Activated T-cell treated with anti-CD3 and anti-CD28 coated beads, Interleukin-2, amount 50 U/mL, for 48 hours (primary cell): Measurements from ENCODE around the gene TCFL5.

Source experiments
- DNase-seq, 2 experiments: peaks; one replicate each; pipeline ENCODE4 v3.0.0-alpha.2; 2020

Gene TCFL5

GRCh38 chr20:62895539-62895938 lies 33.9 kb upstream of the TCFL5 start:
- no peak for DNase-seq

- DNase-seq = no peak
Observed at GRCh38 chr20:62894261-62894660, 32.6 kb upstream of the TCFL5 start.

GRCh38 chr20:62893700-62894099 lies 32.1 kb upstream of the TCFL5 start:
- DNase-seq = no peak

- DNase-seq = no peak
Observed at GRCh38 chr20:62892348-62893304, 31.0 kb upstream of the TCFL5 start.

GRCh38 chr20:62891111-62891510 lies 29.5 kb upstream of the TCFL5 start:
- no peak for DNase-seq

- no peak for DNase-seq
Observed at GRCh38 chr20:62890444-62890843, 28.8 kb upstream of the TCFL5 start.

- no peak for DNase-seq
Observed at GRCh38 chr20:62889871-62890270, 28.2 kb upstream of the TCFL5 start.

- DNase-seq = no peak
Observed at GRCh38 chr20:62889411-62889810, 27.8 kb upstream of the TCFL5 start.

GRCh38 chr20:62888910-62889309 lies 27.3 kb upstream of the TCFL5 start:
- DNase-seq = no peak

- no peak for DNase-seq
Observed at GRCh38 chr20:62888406-62888805, 26.8 kb upstream of the TCFL5 start.

GRCh38 chr20:62887860-62888239 lies 26.2 kb upstream of the TCFL5 start:
- no peak for DNase-seq

- peak in 1 of 2 experiments; percentile 47 for DNase-seq
Observed at GRCh38 chr20:62887152-62887859, 25.7 kb upstream of the TCFL5 start.

GRCh38 chr20:62886709-62887058 lies 25.1 kb upstream of the TCFL5 start:
- no peak for DNase-seq

- no peak for DNase-seq
Observed at GRCh38 chr20:62885896-62886708, 24.5 kb upstream of the TCFL5 start.

- DNase-seq = no peak
Observed at GRCh38 chr20:62885046-62885895, 23.6 kb upstream of the TCFL5 start.

- no peak for DNase-seq
Observed at GRCh38 chr20:62884556-62884955, 22.9 kb upstream of the TCFL5 start.

GRCh38 chr20:62882426-62882825 lies 20.8 kb upstream of the TCFL5 start:
- no peak for DNase-seq

- DNase-seq = no peak
Observed at GRCh38 chr20:62881662-62882395, 20.2 kb upstream of the TCFL5 start.

GRCh38 chr20:62880935-62881661 lies 19.5 kb upstream of the TCFL5 start:
- DNase-seq = no peak

GRCh38 chr20:62880147-62880934 lies 18.7 kb upstream of the TCFL5 start:
- DNase-seq = no peak
